ENCODE results near the gene NUP153. TPM values are rescaled to one million over a fixed set of nuclear protein-coding genes. Genes with fewer than 3 reads are reported as not detected.
"Not testable (repeated sequence)": the region's sequence is repeated elsewhere in the genome, so short reads cannot be mapped to it uniquely, and the experiment has no call there.

The NUP153 gene
- total RNA-seq, 1 donor from 2014 or later, result 37.7 TPM

- no peak for DNase-seq
Measured at GRCh38 chr6:17600527-17601385, 106.0 kb downstream of the NUP153 start.

- DNase-seq, result peak; percentile 91
Measured at GRCh38 chr6:17599877-17600526, 106.7 kb downstream of the NUP153 start, which contains the start of gene FAM8A1. TSS of gene FAM8A1 (plus strand) at chr6:17600302. CDS start at chr6:17600410, 108 bp downstream.

GRCh38 chr6:17596085-17596484 is 110.6 kb downstream of the NUP153 start:
- DNase-seq, result no peak

- DNase-seq, result no peak
Measured at GRCh38 chr6:17593246-17593645, 113.5 kb downstream of the NUP153 start.

GRCh38 chr6:17591287-17591686 is 115.4 kb downstream of the NUP153 start:
- no peak for DNase-seq

GRCh38 chr6:17589406-17590096 is 117.2 kb downstream of the NUP153 start:
- DNase-seq, result peak; percentile 4

- DNase-seq, result no peak
Measured at GRCh38 chr6:17588011-17588410, 118.7 kb downstream of the NUP153 start.

GRCh38 chr6:17586623-17587022 is 120.1 kb downstream of the NUP153 start:
- not testable (repeated sequence) for DNase-seq

- no peak for DNase-seq
Measured at GRCh38 chr6:17585766-17586490, 120.8 kb downstream of the NUP153 start.

- peak; percentile 90 for DNase-seq
Measured at GRCh38 chr6:17584241-17584803, 122.4 kb downstream of the NUP153 start.

- no peak for DNase-seq
Measured at GRCh38 chr6:17583811-17584210, 122.9 kb downstream of the NUP153 start.

GRCh38 chr6:17581282-17581681 is 125.4 kb downstream of the NUP153 start:
- not testable (repeated sequence) for DNase-seq

GRCh38 chr6:17580518-17581048 is 126.1 kb downstream of the NUP153 start:
- DNase-seq, result peak; percentile 27

GRCh38 chr6:17577059-17577458 is 129.7 kb downstream of the NUP153 start:
- DNase-seq, result no peak

- no peak for DNase-seq
Measured at GRCh38 chr6:17574866-17575560, 131.7 kb downstream of the NUP153 start.

GRCh38 chr6:17565399-17565798 is 141.3 kb downstream of the NUP153 start:
- DNase-seq, result no peak

Measured in skin of body (tissue), 2 donors.